ENCODE measurements around the gene PLEKHG4B. TPM values are rescaled to one million over a fixed set of nuclear protein-coding genes. Genes with fewer than 3 reads are reported as not detected.

Gene PLEKHG4B
- total RNA-seq, 2 experiments from 2014 or later: not detected

- TF ChIP-seq, protein P1, sequence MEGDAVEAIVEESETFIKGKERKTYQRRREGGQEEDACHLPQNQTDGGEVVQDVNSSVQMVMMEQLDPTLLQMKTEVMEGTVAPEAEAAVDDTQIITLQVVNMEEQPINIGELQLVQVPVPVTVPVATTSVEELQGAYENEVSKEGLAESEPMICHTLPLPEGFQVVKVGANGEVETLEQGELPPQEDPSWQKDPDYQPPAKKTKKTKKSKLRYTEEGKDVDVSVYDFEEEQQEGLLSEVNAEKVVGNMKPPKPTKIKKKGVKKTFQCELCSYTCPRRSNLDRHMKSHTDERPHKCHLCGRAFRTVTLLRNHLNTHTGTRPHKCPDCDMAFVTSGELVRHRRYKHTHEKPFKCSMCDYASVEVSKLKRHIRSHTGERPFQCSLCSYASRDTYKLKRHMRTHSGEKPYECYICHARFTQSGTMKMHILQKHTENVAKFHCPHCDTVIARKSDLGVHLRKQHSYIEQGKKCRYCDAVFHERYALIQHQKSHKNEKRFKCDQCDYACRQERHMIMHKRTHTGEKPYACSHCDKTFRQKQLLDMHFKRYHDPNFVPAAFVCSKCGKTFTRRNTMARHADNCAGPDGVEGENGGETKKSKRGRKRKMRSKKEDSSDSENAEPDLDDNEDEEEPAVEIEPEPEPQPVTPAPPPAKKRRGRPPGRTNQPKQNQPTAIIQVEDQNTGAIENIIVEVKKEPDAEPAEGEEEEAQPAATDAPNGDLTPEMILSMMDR (IDR thresholded peaks at IDR 0.05): no peak
- ChIA-PET CTCF (no interaction called here), POLR2A (no interaction called here)
- no peak for ATAC-seq
- no peaks in the 10 kb centered on the region for H3K9me3 Mint-ChIP-seq
- DNase-seq: no peak
- no peaks in the 10 kb centered on the region for H3K4me1 Mint-ChIP-seq (ENCODE audit: low read depth)
- no peaks in the 10 kb centered on the region for H3K36me3 Mint-ChIP-seq (ENCODE audit: low read depth)
- H3K4me3 Mint-ChIP-seq: no peak overlapping the region
- peaks cover 23% of the 10 kb centered on the region for H3K27me3 Mint-ChIP-seq
- intact Hi-C loops (cut with micrococcal nuclease): no loop called here
- no peak overlapping the region for H3K27ac Mint-ChIP-seq
These were observed 6.5 kb upstream of the PLEKHG4B start for GRCh38 chr5:85334-85995.

DNA sequence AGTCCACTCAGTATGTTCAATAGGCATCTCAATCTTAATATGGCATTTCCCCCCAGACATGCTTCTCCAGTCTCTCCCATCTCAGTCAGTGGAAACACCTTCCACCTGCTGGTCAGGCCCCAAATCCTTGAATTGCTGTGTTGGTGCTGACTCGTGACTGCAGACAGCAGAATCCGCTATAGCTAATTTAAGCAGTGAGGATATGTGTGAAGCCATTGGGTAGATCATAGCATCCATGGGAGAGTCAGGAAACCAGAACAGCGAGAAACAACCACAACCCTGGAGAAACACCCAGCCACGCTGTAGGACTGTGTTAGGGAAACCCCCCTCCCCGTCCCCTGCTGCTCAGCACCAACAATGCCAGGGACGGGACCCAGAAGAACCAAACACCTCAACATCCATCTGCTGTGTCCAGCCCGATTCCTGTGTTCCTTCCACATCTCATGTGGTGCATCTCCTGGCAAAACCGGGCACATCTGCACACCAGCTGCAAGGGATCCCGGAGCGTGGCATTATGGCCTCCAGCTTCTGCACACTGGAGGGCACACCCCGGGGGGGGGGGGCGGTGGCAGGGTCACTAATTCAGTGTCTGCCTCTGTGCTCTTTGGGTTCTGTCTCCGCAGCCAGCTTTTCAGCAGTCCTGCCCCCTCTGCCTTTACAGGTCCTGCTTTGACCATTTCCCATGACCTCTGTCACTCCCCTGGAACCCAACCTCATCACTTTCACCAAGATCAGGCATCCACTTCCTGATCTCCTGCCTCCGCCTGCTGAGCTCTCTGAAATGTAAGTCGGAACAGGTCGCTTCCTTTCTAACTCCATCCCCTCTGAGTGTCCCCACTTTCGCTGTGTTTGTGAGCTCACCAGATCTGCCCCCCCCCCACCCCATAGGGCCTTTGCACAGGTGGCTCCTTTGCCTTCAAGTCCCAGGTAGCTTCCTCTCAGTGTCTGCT lies 2.4 kb upstream of the PLEKHG4B start:
- intact Hi-C loops (cut with micrococcal nuclease): no loop called here
- H3K27me3 Mint-ChIP-seq: peaks cover 34% of the 10 kb centered on the region
- ATAC-seq: no peak
- ChIA-PET CTCF (interaction anchor here (0.9 to 1.0 kb wide), 2 partner anchors 11 to 227 kb away, joined by 3 read pairs; no protein-coding TSS in a partner anchor), POLR2A (no interaction called here)
- no peak overlapping the region for H3K4me3 Mint-ChIP-seq
- no peaks in the 10 kb centered on the region for H3K4me1 Mint-ChIP-seq (ENCODE audit: low read depth)
- no peaks in the 10 kb centered on the region for H3K36me3 Mint-ChIP-seq (ENCODE audit: low read depth)
- no peak overlapping the region for H3K27ac Mint-ChIP-seq
- no peak for DNase-seq
- TF ChIP-seq, protein P1 (IDR thresholded peaks at IDR 0.05): no peak
- H3K9me3 Mint-ChIP-seq: no peaks in the 10 kb centered on the region

- intact Hi-C loops (cut with micrococcal nuclease): no loop called here
- Mint-ChIP-seq H3K27me3 (peaks cover 41% of the 10 kb centered on the region), H3K36me3 (ENCODE audit: low read depth) (no peaks in the 10 kb centered on the region), H3K27ac (no peak overlapping the region), H3K4me1 (ENCODE audit: low read depth) (no peaks in the 10 kb centered on the region), H3K4me3 (peak overlapping the region; percentile 26), H3K9me3 (no peaks in the 10 kb centered on the region)
- ChIA-PET POLR2A (no interaction called here), CTCF (interaction anchor here (0.9 to 1.0 kb wide), 2 partner anchors 12 to 226 kb away, joined by 3 read pairs; no protein-coding TSS in a partner anchor)
- ATAC-seq: no peak
- TF ChIP-seq, protein P1 (IDR thresholded peaks at IDR 0.05): no peak
- no peak for DNase-seq
These were observed 1.1 kb upstream of the PLEKHG4B start for GRCh38 chr5:90590-91547.

DNA sequence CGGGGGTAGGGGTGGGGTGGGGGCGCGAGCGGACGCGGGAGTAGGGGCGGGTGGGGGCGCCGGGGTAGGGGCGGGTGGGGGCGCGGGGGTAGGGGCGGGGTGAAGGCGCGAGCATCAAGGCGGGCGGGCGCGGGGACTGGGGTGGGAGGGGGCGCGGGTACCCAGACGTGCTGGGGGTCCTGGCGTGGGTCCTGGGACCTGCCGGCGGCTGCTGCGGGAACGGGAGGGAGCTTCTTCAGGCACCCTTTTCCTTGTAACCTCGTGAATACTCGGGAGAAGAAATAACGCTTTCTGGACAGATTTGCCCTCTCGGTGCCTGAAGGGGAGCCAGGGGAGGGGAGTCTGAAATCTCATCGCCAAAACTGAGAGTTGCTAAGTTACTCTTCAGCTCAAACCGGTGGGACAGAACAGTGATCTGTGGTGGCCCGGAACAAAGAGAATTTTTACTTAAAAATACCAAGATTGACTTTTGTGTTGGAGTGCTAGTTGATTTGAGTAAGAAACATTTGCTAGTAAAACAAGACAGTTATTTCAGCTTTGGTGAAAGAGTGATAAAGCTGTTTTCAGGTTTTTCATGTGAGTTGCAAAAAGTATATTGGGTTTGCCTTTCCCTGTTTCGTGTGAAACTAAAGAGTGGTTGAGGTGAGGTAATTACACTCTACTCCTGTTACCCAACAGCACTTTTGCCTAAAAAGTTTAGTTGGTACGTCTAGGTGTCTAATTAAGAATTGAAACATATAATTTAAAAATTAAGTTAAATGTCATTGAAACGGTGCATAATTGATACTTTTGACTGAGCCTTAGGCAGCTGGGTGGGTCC lies 643 bp downstream of the PLEKHG4B start:
- H3K4me3 Mint-ChIP-seq: no peak overlapping the region
- no peak for DNase-seq
- H3K4me1 Mint-ChIP-seq (ENCODE audit: low read depth): no peaks in the 10 kb centered on the region
- intact Hi-C loops (cut with micrococcal nuclease): no loop called here
- H3K9me3 Mint-ChIP-seq: no peaks in the 10 kb centered on the region
- TF ChIP-seq, protein P1 (IDR thresholded peaks at IDR 0.05): no peak
- ChIA-PET POLR2A (no interaction called here), CTCF (no interaction called here)
- H3K36me3 Mint-ChIP-seq (ENCODE audit: low read depth): no peaks in the 10 kb centered on the region
- peaks cover 48% of the 10 kb centered on the region for H3K27me3 Mint-ChIP-seq
- no peak overlapping the region for H3K27ac Mint-ChIP-seq
- ATAC-seq: no peak

All from activated CD8-positive, alpha-beta T cell treated with anti-CD3 and anti-CD28 coated beads for 36 hours (primary cell).